HG03432 (cell line): ENCODE measurements around the gene DOHH.
"Not testable (repeated sequence)": the region's sequence is repeated elsewhere in the genome, so short reads cannot be mapped to it uniquely, and the experiment has no call there.

Experiments
- ATAC-seq: cut with Tn5 transposase; IDR thresholded peaks from one replicate; pipeline ENCODE4 v1.9.1; 2021; ENCODE audit warnings: mild to moderate bottlenecking, moderate library complexity; ENCODE audit not compliant: unreplicated experiment

DOHH gene

GRCh38 chr19:3462991-3463713 lies 37.3 kb downstream of the DOHH start:
- no peak for ATAC-seq

GRCh38 chr19:3459965-3460582 lies 40.4 kb downstream of the DOHH start:
- no peak for ATAC-seq

GRCh38 chr19:3459089-3459881 lies 41.2 kb downstream of the DOHH start:
- no peak for ATAC-seq

- no peak for ATAC-seq
Measured at GRCh38 chr19:3458229-3459088, 42.0 kb downstream of the DOHH start.

- ATAC-seq, result no peak
Measured at GRCh38 chr19:3457528-3458228, 42.8 kb downstream of the DOHH start.

- no peak for ATAC-seq
Measured at GRCh38 chr19:3456925-3457527, 43.4 kb downstream of the DOHH start.

- ATAC-seq, result no peak
Measured at GRCh38 chr19:3455960-3456601, 44.4 kb downstream of the DOHH start.

GRCh38 chr19:3455393-3455955 lies 45.0 kb downstream of the DOHH start:
- no peak for ATAC-seq

- ATAC-seq, result no peak
Measured at GRCh38 chr19:3454656-3455392, 45.6 kb downstream of the DOHH start.

GRCh38 chr19:3453840-3454239 lies 46.6 kb downstream of the DOHH start:
- ATAC-seq, result no peak

GRCh38 chr19:3452942-3453214 lies 47.6 kb downstream of the DOHH start:
- not testable (repeated sequence) for ATAC-seq

- ATAC-seq, result no peak
Measured at GRCh38 chr19:3452171-3452941, 48.1 kb downstream of the DOHH start.

- ATAC-seq, result no peak
Measured at GRCh38 chr19:3451451-3451866, 49.0 kb downstream of the DOHH start.

- ATAC-seq, result no peak
Measured at GRCh38 chr19:3450796-3451411, 49.6 kb downstream of the DOHH start.

GRCh38 chr19:3448616-3449334 lies 51.7 kb downstream of the DOHH start:
- ATAC-seq, result no peak

GRCh38 chr19:3446657-3447056 lies 53.8 kb downstream of the DOHH start:
- not testable (repeated sequence) for ATAC-seq
